Measurements from ENCODE around the gene GMNN. TPM values are rescaled to one million over a fixed set of nuclear protein-coding genes. Genes with fewer than 3 reads are reported as not detected.

GMNN gene
- total RNA-seq, 1 experiment from 2014 or later, result 53.1 TPM

GRCh38 chr6:24798740-24799540 lies 24.2 kb downstream of the GMNN start, which contains the start of gene ARMH2:
Gene ARMH2, minus strand, starts transcription at chr6:24798917. Its CDS starts 60 bp downstream, at chr6:24798857.
- DNase-seq (ENCODE audit: low read depth, low spot score) (no peak), ATAC-seq (no peak)
- in situ Hi-C loops (cut with HindIII; ENCODE audit: low pct_unique_long_range_greater_than_20kb, low sequenced_read_pairs), result no loop called here
- ChIA-PET CTCF (interaction anchor here (0.7 kb wide), 1 partner anchor 434 kb away, joined by 3 read pairs; no protein-coding TSS in a partner anchor), POLR2A (no interaction called here)
- BruUV-seq (replicated peaks), result no TSS peak
- H3K36me3 ChIP-seq (ENCODE audit: control insufficient read depth, insufficient read depth, low read length), result no peaks in the 10 kb centered on the region
- no peaks in the 10 kb centered on the region for H3K27me3 ChIP-seq (ENCODE audit: control insufficient read depth, insufficient read depth, low read length)
- no peaks in the 10 kb centered on the region for H3K9me3 ChIP-seq (ENCODE audit: control insufficient read depth, insufficient read depth, low read depth, low read length)
- no peak within 1 kb of the TSS for H3K27ac ChIP-seq (ENCODE audit: low read length)
- H3K4me1 ChIP-seq (ENCODE audit: control insufficient read depth, insufficient read depth, low read length), result peaks cover 7% of the 10 kb centered on the region
- intact Hi-C loops (cut with micrococcal nuclease; ENCODE audit: unreplicated experiment), result no loop called here
- H3K4me3 ChIP-seq (ENCODE audit: low read depth in 2 of 2, low read length in 2 of 2), result no peak within 1 kb of the TSS
- TF ChIP-seq POLR2AphosphoS5 (IDR thresholded peaks at IDR 0.05; ENCODE audit: low read depth, low read length) (no peak), TCF7L2 (IDR thresholded peaks at IDR 0.05; ENCODE audit: low read depth, low read length) (no peak), REST (IDR thresholded peaks at IDR 0.05; ENCODE audit: insufficient read depth in 1 of 2, low read depth in 2 of 2, low read length in 1 of 2) (no peak), CTCF (IDR thresholded peaks at IDR 0.05) (no peak), SIN3A (IDR thresholded peaks at IDR 0.05; ENCODE audit: borderline replicate concordance, insufficient read depth, low read depth, low read length) (no peak)

- no peak for DNase-seq (ENCODE audit: low read depth, low spot score)
- peaks cover 7% of the 10 kb centered on the region for H3K4me1 ChIP-seq (ENCODE audit: control insufficient read depth, insufficient read depth, low read length)
- BruUV-seq (replicated peaks), result no TSS peak
- POLR2A ChIA-PET, result no interaction called here
- no peaks in the 10 kb centered on the region for H3K27me3 ChIP-seq (ENCODE audit: control insufficient read depth, insufficient read depth, low read length)
- TF ChIP-seq SIN3A (IDR thresholded peaks at IDR 0.05; ENCODE audit: borderline replicate concordance, insufficient read depth, low read depth, low read length), result no peak
- no peak for TF ChIP-seq CTCF (IDR thresholded peaks at IDR 0.05)
- no peak for TF ChIP-seq POLR2AphosphoS5 (IDR thresholded peaks at IDR 0.05; ENCODE audit: low read depth, low read length)
- TF ChIP-seq REST (IDR thresholded peaks at IDR 0.05; ENCODE audit: insufficient read depth in 1 of 2, low read depth in 2 of 2, low read length in 1 of 2), result no peak
- no peak for TF ChIP-seq TCF7L2 (IDR thresholded peaks at IDR 0.05; ENCODE audit: low read depth, low read length)
- in situ Hi-C loops (cut with HindIII; ENCODE audit: low pct_unique_long_range_greater_than_20kb, low sequenced_read_pairs) (no loop called here), intact Hi-C loops (cut with micrococcal nuclease; ENCODE audit: unreplicated experiment) (no loop called here)
- H3K4me3 ChIP-seq (ENCODE audit: low read depth in 2 of 2, low read length in 2 of 2), result no peak overlapping the region
- no peaks in the 10 kb centered on the region for H3K9me3 ChIP-seq (ENCODE audit: control insufficient read depth, insufficient read depth, low read depth, low read length)
- no peak overlapping the region for H3K27ac ChIP-seq (ENCODE audit: low read length)
- CTCF ChIA-PET, result interaction anchor here (0.7 kb wide), 1 partner anchor 435 kb away, joined by 3 read pairs; no protein-coding TSS in a partner anchor
- ATAC-seq, result no peak
- H3K36me3 ChIP-seq (ENCODE audit: control insufficient read depth, insufficient read depth, low read length), result no peaks in the 10 kb centered on the region
These were observed 24.8 kb downstream of the GMNN start for GRCh38 chr6:24799541-24799915.

Data from Panc1 (cell line).